Endometrium (tissue), 2 donors: ENCODE measurements around the gene IL17REL.

Source experiments
- FAIRE-seq: peaks from 2 replicates; lab custom pipeline; 2012; peaks lifted over from hg19 to GRCh38; lab: Jason Lieb, UNC
- donor health status: control.
- donor health status: control.

Gene IL17REL

DNA sequence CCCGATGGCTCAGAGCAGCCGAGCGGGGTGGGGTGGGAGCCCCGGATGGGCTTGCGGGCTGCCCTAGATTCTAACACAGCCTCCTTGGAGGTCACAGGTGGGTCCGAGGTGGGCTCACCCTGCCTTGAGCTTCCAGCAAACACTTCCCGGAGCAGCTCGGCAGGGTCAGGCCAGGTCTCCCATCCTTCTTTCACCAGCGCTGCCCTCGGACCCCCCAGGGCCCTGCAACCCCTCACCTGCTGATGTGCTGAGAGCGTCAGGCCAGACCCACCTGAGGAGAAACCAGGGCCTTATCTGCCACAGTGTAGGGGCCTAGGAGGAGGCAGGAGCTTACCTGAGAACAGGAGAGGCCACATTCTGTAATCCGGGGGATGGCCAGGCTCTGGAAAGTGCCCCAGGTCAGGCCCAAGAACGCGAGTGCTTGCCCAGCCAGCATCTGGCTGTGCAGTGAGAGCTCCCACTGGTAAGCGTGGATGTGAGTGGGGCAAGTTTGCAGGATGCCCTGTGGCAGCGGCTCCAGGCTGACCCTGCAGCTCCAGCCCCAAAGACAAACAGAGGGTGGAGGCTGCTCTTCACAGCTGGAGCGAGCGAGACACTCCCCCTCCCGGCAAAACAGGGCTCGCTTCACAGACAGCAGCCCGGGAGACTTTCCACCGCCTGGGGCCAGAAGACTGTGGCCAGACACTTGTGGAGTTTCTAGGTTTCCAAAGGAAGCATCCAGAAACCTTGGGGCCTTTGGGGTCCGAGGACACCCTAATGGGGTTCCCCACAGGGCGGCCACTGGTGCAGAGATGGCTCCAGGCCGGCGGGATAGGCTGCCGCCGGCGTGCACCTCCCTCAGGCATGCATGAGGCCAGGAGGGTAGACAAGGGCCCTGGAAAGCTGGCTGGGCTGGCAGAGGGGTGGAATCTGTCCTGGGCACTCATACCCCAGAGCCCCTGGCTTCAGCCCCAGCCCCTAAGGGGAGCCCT, at the start of gene IL17REL:
Gene IL17REL (minus strand): TSS at position 555 of the 971 bp plus-strand sequence. CDS start 119 bp downstream, at position 436.
- FAIRE-seq = no peak

DNA sequence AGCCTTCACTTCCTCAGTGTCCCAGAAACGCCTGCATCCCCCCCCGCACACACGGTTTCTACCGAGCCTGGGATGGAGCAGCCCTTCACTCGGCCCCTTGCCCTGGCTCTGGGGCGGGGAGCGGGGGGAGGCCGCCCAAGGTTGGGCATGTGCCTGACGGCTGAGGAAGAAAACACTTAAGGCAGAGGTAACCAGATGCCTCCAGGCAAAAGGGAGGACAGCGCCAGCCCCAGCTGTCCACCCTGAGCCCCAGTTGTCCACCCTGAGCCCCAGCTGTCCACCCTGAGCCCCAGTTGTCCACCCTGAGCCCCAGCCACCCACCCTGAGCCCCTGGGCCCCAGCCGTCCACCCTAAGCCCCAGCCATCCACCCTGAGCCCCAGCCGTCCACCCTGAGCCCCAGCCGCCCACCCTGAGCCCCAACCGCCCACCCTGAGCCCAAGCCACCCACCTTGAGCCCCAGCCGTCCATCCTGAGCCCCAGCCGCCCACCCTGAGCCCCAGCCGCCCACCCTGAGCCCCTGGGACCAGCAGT, 49.3 kb upstream of the IL17REL start:
- no peak for FAIRE-seq

DNA sequence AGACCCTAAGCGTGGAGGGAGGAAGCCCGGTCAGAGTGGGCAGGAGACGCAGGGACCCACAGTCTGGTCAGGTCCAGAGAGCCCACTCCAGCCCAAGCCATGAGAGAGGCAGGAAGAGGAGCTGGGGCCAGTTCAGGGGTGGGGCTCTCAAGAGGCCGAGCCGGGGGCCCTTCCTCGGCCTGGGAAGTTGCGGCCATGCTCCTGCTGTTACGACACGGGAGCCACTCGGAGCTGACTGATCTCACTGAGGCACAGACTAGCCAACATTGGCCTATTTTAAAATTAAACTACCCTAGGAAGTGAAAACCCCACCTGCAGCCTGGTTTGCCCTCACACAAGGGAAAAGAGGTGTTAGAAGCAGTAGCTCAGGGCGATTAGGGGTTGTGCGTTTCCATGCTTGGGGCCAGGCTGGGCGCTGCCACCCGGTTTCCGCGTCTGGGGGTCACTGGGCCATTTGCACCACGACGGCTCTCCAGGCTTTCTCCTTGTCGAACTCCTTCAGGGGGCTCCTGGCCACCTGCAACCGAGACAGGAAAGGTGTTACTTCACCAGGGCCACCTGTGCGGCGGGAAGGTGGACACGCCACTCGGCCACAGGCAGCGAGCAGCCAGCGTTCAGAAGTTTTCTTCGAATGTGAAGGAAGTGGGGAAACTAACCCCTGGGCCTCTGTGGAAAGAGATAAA, 48.7 kb upstream of the IL17REL start:
- FAIRE-seq = no peak

DNA sequence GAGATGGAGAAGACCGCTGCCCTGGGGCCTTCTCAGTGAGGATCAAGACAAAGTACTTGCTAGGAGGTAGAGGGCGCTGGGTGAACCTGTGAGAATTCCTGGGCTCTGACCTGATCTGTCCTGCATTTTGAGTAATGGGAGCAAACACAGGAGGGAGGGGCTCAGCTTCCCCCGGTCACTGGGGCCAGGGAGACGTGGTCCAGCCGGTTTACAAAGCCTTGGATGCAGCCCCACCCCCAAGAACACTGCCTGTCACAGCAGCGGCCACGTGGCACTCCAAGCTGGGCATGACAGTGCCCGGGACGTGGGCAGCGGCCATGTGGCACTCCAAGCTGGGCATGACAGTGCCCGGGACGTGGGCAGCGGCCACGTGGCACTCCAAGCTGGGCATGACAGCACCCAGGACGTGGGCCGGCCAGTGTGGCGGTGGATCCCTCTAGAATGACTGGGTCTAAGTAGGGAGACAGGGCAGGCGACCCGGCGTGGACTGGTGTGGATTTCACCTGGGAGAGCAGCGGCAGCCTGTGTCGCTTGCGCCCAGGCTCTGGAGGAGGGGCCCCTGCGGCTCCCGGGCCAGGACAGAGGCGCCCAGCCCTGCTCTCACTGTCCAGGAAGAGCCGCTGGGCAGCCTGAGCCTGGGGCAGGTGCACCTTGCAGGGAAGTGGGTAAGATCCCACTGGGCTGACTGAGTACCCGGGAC, 48.0 kb upstream of the IL17REL start:
- no peak for FAIRE-seq

DNA sequence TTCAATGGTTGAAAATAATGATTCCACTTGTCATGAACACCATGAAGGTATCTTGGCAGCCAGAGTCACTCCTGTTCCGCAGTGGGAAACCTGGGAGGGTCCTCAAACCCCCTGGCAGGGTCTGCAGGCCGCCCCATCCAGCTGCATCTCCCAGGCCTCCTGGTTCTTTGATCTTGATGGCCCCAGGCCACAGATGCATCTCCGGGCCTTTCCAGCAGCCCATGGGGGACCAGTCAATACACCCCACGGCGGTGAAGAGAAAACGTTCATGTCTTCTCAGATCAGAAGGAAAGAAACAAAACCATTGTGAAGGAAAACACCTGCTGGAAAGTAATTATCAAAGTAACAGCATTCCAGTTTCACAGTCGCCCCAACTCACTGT, 47.3 kb upstream of the IL17REL start:
- FAIRE-seq = no peak

DNA sequence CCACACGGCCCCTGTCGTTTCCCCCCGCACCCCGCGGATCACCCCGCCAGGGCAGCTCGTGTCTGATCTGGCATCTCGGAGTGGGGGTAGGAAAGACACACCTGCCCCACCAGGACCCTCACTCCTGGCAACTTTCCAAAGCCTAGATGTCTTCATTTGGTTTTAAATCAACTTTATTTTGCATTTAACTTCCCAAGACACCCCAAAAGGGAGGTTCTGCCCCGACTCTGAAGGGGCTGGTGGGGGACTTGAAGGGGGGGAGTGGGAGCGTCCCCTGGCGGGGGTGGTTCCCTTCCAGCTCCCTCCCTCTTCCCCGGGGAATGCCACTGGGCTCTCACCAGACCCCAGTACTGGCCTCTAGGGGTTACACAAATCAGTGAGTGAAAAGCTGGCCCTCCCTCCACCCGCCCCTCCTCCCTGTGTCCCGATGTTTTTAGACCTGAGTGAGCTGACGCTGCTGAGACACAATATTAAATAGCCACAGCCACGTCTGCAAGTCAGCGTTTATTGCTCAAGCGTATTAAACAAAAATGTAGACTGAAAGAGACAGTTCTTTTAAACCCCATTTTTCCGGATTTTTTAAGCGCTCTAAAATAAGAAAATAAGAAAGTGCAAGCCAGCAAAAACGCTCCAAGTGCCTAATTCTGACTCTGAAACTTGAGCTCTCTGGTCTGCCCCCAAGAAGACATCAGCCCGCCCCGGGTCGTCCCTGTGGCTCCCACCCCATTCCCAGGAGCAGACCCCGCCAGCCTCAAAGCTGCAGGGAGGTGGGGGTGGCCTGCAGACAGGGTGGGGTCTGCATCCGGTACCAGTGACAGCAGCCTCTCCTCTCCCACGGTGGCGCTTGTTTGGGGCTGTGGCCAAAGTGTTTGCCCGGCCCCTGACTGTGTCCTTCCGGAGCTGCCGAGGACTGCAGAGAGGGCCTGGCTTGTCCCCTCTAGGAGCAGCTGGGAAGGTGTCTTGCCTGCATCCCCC, 46.6 kb upstream of the IL17REL start:
- no peak for FAIRE-seq

DNA sequence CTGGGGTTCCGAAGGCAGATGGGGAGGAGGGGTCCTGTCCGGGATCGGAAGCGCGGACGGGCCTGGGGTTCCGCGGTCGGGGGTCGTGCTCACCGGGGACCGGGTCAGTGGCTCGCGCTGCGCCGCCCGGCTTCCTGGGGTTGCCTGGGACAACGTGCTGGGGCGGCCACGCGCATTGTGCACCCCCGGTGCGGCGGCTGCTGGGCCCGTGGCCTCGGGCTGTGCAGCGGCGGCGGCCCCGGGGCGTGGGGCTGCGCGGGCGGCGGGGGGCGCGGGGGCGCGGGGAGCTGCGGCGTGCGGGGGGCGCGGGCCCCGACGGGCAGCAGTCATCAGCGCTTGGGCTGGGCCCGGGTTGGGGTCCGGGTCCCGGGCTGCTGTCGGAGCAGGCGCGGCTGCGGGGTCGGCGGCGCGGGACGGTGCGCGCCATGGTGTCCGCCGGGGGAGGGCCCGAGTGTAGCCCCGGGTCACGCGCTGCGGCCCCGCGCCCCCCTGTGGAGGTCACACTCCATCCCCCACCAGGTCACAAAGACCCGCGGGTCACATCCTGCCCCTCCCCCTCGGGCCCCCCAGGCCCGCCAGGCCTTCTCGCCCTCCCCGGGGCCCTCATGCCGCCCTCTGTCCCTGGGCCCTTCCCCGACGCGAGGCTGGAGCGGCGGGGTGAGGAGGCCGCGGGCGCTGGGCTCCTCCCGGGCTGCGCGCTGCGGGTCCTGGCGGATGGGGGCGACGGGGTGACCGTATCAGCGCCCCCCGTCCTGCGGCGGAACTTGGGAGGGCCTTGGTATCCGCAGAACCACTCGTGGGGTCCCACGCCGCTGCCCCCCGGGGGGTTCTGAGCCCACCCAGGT, 45.7 kb upstream of the IL17REL start, which contains the start of gene TTLL8:
Gene TTLL8 (minus strand): TSS at position 238 of the 845 bp plus-strand sequence.
- no peak for FAIRE-seq

DNA sequence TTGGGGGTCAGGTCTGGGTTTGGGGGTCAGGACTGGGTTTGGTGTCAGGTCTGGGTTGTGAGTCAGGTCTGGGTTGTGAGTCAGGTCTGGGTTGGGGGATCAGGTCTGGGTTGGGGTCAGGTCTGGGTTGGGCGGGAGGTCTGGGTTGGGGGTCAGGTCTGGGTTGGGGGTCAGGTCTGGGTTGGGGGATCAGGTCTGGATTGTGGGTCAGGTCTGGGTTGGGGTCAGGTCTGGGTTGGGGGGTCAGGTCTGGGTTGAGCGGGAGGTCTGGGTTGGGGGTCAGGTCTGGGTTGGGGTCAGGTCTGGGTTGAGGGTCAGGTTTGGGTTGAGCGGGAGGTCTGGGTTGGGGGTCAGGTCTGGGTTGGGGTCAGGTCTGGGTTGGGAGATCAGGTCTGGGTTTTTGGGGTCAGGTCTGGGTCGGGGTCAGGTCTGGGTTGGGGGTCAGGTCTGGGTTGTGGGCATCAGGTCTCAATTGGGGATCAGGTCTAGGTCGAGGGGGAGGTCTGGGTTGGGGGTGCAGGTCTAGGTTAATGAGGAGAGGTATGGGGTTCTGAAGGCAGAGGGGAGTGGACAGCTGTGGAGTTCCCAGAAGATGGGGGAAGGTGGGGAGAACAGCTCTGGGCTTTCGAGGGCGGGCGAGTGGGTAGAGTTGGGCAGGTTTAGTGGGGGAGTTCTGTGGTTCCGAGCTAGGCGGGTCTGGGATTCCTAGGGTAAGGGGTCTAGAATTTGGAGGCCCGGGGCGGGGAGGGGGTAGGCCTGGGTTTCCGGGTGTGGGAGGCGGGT, 44.9 kb upstream of the IL17REL start:
- no peak for FAIRE-seq

DNA sequence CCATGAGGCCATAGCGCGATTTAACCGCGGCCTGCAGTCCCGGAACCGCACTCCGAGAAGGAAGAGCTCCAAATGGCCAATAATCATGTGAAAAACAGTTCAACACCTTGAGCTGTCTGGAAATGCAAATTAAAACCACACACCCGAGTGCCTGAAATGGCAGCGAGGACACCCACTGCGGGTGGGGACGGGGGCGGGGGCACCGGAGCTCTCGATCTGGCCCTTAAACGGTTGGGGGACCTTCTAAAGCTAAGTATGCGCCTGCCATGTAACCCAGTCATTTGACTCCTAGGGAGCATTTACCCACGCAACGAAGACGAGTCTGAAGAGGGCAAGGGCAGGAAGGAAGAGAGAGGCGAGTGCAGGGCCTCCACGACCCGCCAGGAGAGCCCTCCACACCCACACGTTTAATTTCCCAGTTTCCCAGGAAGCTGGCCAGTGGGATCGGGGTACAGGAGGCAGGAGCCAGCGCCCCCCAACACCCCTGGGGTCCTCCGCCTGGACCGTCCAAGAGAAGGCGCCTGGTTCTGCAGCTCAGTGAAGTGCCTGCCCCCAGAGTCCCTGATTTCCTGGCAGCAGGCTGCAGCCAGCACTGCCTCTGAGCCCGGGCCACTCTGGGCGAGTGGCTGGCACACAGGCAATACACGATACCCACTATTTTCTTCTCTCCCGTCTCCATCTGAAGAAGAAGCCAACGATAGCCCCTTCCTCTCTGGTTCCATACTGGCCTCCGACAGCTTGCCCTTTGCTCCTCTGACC, 43.8 kb upstream of the IL17REL start:
- FAIRE-seq = no peak

DNA sequence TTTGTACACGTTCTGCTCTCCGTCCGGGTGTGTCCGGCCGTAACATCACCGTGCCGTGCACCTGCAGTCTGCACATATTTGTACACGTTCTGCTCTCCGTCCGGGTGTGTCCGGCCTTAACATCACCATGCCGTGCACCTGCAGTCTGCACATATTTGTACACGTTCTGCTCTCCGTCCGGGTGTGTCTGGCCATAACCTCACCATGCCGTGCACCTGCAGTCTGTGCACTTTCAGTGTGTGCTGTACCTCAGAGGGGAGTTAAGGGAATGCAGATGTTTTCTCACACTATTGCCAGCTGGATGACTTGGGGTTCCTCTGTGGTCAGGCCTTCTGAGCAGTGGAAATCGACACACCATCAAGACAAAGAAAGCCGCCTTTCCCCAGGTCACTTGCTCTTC, 41.3 kb upstream of the IL17REL start:
- FAIRE-seq = no peak

DNA sequence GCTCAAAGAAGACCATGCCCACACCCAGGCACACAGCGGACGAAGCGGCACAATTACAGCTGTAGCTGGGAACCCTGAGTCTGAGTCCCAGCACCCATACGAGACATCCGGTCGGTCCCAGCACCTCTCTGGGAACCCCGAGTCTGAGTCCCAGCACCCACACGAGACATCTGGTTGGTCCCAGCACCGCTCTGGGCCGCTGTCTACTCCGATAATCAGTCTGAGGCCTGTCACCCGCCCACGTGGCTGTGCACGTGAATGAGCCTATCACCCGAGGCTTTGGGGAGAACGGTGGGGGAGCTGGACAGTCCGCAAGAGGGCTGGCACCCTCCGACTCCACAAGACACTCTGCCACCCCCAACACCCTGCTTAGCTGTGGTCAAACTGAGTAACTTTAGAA, 39.4 kb upstream of the IL17REL start:
- no peak for FAIRE-seq

DNA sequence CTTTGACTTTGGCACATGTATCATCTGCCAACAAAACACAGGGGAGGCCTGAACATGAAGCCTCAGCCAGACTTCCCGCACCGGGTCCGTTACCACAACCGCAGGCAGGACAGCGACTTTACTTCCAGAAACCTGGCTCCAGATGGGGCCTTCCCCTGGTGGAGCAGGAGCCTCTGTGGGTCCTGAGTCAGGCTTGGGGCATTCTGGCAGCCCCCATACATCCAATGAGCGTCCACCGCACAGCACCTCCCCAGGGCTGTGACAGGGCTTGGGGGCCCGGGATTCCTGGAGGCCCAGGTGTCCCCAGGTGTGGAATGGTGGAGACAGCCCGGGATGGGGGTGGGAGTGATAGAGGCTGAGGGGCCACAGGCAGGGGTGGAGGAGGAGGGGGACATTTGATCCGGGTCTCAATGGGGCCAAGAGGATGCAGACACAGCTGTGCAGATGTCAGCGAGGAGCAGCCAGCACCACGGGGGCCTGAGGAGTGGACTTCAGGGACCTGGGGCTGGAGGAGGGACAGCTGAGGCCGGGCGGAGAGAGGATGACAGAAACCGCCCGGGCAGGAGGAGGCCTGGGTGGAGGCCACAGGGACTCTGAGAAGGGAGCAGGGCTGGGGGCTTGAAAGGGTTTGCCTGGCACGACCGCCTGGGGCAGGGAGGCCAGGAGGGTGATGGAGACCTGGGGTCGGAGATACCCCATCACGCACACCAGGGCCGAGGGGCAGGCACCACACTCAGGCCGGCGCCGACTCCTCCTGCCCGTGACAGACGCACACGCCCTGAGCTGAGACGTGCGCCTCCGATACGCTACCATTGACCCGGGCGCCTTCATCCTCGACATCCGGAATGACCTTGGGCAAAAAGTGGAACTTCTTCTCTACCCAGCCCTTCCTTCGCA, 37.0 kb upstream of the IL17REL start:
- no peak for FAIRE-seq

DNA sequence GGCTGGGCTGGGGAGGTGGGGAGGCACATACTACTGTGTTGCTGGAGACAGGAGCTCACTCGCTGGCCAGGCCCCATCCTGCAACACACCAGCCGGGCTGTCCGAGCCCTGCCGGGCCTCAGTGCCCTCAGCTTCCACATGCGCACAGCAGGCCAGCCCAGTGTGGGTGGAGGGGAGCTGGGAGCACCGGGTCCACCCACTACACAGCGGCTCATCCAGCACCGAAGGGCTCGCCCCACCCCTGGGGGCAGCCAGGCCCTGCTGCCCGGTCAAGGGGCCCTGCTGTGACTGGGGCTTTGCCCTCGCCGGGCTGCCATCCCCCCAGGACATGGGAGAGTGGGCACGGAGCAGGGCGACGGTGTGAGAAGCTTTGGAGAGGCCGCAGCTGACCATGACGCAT, 36.3 kb upstream of the IL17REL start:
- FAIRE-seq = no peak

DNA sequence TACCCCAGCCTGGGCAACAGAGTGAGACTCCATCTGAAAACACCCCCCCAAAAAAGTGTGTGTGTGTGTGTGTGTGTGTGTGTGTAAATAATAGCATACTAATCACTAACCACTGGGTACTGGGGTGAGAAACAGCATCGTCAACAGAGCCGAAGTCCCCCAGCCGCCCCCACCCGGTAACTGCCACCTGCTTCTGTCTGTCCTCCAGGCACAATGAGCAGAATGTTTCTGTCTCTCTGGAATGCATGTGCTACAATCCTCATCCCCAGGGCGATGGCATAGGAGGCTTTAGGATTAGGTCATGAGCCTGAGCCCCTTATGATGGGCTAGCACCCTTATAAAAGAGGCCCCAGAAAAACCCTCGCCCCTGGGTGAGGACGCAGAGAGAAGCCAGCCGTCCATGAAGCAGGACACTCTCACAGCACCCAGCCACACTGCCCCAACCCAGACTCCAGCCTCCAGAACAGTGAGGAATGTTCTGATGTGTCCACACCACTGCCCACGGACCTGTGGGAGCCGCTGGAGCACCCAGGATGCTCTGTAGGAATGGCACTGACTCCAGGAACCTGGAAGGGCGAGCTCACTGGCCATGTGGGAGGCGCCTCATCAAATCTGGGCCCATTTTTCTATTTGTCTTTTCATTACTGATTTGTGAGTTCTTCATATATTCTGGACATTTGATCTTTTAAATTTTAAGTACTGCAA, 35.6 kb upstream of the IL17REL start:
- FAIRE-seq = no peak

DNA sequence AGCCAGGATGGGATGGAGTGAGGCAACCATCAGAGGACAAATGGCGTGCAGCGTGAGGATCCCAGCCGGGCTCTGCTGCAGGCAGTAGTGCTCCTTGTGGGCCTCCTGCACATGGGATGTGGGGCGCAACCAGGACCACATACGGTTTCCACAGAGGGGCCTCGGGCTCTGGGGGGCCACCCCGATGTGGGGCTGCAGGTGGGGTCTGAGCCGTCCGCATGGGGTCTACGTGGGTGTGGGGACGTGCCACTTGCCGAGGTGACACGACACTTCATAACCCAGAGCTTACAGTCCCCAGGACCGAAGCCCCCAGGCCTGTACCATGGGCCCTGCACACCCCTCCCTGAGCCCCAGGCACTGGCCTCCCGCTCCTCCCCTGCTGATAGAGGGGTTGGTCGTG, 34.8 kb upstream of the IL17REL start:
- FAIRE-seq = no peak

DNA sequence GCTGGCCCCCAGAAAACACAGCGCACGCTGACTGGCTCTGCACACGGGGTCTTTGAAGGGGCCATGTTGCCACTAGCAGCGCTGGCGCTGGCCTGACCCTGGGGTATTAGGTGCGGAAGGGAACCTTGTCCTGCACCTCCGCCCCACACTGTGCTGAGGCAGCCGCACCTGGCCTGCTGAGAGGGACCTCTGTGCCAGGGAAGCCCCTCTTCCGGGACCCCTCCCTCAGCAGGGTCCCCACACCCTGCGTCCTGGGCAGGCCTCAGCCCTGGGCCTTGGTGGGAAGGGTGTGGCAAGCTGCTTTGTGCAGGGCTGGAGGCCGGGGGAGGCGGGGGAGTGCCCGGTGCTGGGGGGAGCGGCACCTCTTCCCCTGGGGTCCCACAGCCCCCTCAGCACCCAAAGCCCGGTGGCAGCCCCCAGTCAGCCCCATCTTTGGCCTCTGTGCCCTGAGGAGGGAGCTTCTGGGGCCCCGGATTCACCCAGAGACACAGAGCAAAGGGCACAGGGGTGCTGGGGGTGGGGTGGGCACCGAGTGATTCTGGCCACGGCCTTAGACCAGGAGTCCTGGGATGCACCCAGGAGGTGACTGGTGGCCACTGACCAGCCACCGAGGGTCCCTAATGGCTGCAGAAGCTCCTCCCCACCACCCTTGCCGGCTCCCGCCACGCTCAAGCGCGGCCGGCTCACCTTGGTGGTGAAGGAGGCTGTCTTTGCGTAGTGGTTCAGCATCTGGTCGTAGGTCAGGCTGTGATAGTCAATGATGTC, 34.1 kb upstream of the IL17REL start:
- no peak for FAIRE-seq
